ENCODE data around the gene THSD7A.

DNA sequence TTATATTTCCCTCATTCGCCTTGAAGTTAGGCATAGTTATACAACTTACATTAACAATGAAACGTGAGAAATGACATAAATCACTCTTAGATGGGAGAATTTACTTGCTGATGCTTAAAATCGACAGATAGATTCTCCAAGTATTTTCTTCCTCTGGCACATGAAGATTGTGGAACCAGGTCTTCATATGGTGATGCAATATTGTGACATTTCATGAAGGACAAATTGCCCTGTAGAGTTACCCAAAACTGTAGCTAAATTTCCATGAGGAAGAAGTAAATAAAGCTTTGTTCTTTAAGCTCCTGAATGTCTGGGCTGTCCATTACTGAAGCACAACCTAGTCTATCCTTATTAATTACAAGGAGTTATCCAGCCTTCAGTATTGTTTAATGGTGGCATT, 353.1 kb downstream of the THSD7A start:
- TF ChIP-seq, protein P1, sequence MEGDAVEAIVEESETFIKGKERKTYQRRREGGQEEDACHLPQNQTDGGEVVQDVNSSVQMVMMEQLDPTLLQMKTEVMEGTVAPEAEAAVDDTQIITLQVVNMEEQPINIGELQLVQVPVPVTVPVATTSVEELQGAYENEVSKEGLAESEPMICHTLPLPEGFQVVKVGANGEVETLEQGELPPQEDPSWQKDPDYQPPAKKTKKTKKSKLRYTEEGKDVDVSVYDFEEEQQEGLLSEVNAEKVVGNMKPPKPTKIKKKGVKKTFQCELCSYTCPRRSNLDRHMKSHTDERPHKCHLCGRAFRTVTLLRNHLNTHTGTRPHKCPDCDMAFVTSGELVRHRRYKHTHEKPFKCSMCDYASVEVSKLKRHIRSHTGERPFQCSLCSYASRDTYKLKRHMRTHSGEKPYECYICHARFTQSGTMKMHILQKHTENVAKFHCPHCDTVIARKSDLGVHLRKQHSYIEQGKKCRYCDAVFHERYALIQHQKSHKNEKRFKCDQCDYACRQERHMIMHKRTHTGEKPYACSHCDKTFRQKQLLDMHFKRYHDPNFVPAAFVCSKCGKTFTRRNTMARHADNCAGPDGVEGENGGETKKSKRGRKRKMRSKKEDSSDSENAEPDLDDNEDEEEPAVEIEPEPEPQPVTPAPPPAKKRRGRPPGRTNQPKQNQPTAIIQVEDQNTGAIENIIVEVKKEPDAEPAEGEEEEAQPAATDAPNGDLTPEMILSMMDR (IDR thresholded peaks at IDR 0.05; ENCODE audit: low read depth, low read length, missing input control) = no peak
- TF ChIP-seq TAF1 (conservative IDR thresholded peaks at IDR 0.05) (no peak), JUND (IDR thresholded peaks at IDR 0.05) (no peak), ZBTB33 (IDR thresholded peaks at IDR 0.05) (no peak)

Measured in liver (tissue), 3 donors.